ENCODE data around the gene MARK1. TPM values are rescaled to one million over a fixed set of nuclear protein-coding genes. Genes with fewer than 3 reads are reported as not detected.

MARK1 gene
- 10 to 100 TPM in 8 of 12 donors, 1 to 10 TPM in 3, not detected in 1; 7.8 to 15.8 (median 12.7) TPM for polyA plus RNA-seq (ENCODE audit: insufficient read length in 12 of 12)
- long read RNA-seq, donor 1, result 0 reads
- long read RNA-seq, donor 2, result 0 reads
- long read RNA-seq, donor 3, result 0 reads
- long read RNA-seq, donor 4, full-length matches to known transcripts, result 1 of 1 reads
- long read RNA-seq, donor 4, partial matches to known transcripts, result 0 of 1 reads
- long read RNA-seq, donor 4, other reads (novel, unspliced or antisense), result 0 of 1 reads
- long read RNA-seq, donor 5, partial matches to known transcripts, result 7 of 7 reads
- long read RNA-seq, donor 5, other reads (novel, unspliced or antisense), result 0 of 7 reads
- long read RNA-seq, donor 6, partial matches to known transcripts, result 0 of 2 reads
- long read RNA-seq, donor 6, other reads (novel, unspliced or antisense), result 0 of 2 reads
- long read RNA-seq, donor 7, result 0 reads
- long read RNA-seq, donor 8, full-length matches to known transcripts, result 4 of 4 reads
- long read RNA-seq, donor 8, partial matches to known transcripts, result 0 of 4 reads
- long read RNA-seq, donor 8, other reads (novel, unspliced or antisense), result 0 of 4 reads
- long read RNA-seq, donor 9, result 0 reads
- long read RNA-seq, donor 10, result 0 reads
- long read RNA-seq, donor 11, result 0 reads

DNA sequence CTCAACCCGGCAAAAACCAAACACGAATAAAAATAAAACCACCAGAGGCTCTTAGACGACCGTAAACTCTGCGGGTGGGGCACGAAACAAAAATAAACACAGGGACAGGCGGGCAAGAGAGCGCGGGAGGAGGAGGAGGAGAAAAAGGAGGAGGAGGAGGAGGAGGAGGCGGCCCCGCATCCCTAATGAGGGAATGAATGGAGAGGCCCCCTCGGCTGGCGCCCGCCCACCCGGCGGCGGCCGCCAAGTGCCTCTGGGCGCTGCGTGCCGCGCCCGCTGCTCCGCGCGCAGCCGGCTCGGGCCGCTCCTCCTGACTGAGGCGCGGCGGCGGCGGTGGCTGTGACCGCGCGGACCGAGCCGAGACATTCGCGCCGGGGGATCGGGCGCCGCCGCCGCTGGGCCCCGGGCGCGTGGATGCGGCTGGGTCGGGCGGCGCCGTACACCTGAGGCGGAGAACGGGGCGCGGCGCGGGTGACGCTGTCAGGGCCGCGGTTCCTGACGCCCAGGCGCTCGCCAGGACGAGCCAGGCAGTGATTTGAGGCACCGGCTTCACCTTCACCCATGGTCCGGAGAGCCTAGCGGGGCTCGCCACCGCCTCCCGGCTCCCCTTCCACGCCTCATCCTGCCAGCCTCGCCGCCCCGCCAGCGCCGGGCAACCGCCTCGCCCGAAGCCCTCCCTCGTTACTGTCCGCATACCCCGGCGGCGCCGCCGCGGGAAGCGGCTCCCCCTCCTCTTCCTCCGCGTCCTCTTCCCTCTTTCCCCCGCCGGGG is at the start of gene MARK1:
Gene MARK1 (plus strand): TSS at position 229 of the 771 bp plus-strand sequence. CDS start 687 bp downstream, outside the sequence.
- peak; percentile 71 for DNase-seq

DNA sequence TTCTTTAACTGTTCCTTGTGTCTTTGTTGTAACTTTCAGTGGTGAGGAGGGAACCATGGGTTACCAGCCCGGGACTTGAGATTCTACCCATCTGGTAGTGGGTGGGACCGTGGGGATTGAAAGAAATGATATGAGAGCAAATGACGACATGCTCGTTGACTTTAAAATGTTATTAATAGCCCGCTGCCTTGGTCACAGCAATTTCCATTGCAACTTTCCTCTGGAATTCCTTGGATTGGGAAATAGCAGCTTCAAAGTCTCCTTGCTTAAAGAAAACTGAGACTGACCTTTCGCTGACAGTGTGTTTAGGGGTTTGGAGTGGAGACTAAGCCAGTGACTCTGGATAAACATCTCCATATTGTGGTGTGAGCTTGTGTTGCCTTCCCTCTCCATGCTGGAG is 44.2 kb upstream of the MARK1 start:
- DNase-seq, result peak; percentile 76

GRCh38 chr1:220484135-220484534 is 43.8 kb upstream of the MARK1 start:
- DNase-seq, result peak; percentile 28

DNA sequence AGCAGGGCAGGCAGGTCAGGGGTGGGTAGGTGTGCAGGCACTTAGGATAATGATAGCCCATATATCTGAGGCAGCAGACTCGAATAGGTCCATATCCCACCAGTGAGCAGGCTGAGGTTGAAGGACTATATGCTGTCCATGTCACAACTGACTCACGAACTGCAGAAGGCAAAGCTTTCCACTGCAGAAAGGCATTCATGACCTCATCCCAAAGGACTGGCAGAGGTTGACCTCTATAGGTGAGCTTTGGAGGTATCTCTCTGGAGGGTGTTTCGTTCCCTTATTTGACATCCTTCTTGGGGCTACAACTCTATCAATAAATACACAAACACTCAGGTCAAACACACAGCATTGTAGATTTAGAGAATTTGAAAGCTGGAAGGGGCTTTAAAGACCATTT is 42.8 kb upstream of the MARK1 start:
- DNase-seq, result no peak

DNA sequence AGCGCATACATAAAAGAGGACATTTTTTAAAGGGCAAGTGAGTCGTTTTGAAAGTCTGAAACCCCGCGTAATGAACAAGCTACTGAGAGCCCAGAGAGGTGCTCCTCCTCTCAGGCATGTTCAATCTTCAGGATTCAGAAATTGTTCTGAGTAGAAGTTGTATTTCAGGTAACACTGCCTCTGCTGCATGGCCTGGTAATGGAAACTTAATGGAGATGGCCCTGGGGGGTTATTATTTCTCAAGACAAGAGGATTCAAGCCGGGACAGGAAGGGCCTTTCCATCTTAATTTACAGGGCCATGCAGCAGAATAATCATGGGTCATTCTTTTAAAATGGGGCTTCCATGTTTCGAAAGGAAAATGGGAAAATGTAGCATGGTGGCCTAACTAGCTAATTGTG is 42.1 kb upstream of the MARK1 start:
- DNase-seq, result no peak

GRCh38 chr1:220487297-220487820 is 40.6 kb upstream of the MARK1 start:
- DNase-seq, result no peak

- no peak for DNase-seq
Measured at GRCh38 chr1:220491891-220492290, 36.0 kb upstream of the MARK1 start.

DNA sequence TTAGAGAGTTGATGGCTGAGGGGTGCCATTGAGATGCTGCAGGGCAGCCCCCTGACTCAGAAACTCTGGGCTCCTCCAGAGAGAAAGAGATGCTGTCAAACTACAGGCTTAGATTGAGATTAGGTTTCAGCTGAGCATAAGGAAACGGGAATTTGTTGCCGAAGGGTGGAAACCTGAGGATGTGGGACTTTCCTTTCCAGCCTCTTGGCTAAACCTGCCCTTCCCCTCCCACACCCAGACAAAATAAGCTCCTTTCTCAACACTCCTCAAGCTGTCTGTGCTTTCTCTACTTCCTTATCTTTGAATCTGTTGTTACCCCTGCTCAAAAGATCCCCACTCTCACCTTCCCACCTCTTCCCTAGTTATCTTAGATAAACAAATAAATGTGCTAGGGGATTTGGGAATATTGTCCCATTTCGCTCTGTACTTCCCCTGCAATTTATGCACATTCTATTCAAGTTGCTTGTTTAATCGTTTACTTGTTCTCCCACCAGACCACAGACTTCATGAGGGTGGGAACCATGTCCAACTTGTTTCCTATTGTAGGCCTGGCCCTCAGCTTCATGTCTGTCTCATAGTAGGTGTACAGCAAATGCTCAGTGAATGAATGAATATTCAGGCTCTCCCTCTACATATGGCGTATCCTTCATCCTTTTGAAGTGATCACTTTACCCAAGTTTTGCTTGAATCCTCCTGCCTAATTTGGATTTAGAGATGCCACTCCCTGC is 30.6 kb upstream of the MARK1 start:
- DNase-seq, result no peak

DNA sequence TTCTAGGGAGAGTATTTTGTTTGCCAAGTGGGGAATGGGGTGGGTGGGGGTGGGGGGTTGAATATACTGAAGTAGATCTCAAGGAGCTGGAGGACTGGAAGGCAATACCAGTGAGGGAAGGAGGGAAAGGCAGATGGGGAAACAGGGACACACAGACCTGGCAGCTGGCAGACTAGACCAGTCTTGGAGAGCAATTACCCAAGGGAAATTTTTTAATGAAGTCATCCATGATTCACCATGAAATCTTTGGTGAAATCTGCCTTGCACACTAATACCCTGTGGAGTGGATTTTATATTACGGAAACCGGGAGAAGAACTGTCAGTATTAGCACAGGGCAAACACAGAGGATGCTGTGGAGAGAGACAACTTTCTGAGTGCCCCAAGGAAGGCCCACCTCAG is 29.7 kb upstream of the MARK1 start:
- DNase-seq, result no peak

DNA sequence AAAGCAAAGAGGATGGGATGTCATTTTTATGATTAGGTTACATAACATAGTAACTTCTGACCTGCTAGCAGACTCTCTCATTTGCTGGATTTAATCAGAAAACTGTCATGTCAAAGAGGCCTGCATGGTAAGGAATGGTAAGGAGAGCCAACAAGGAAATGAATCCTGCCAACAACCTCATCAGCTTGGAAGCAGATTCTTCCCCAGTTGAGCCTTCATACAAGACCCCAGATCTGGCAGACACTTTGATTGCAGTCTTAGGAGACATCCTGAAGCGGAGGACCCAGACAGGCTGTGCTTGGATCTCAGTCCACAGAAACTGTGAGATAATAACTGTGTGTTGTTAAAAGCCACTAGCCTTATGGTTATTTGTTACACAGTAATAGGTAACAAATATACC is 27.6 kb upstream of the MARK1 start:
- no peak for DNase-seq

DNA sequence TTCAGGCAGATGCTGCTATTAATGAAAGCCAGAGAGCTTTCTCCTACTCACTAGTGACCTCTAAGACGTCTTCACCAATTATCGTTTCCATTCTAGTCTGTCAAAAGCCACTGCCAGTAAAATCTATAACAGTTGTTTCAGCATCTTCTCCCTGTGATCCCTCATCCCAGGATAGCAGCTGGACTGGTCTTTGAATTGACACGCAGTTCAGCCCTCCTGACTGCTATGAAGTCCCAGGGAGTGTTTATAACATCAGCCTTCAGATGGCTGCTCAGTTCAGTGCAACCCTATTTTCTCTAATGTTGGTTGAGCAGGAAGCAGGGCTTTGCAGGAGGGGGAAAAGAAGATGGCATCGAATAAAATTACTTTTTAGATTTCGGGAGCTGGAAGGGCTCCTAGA is 23.6 kb upstream of the MARK1 start:
- DNase-seq, result no peak

DNA sequence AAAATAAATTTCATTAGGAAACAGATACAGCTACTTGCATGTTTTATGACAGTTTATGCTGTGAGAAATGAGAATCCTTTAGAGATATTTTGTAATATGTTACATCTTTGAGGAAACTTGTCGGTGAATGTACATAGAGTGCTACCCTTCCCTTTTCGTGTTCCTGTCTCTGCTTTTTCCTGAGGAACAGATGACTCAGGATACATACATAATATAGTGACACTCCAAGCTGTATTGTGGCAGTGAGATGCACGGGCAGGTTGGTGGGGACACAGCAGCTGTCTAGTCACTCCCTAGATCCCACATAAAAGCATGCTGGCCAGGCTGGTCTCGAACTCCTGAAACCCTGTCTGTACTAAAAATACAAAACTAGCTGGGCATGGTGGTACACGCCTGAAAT is 20.9 kb upstream of the MARK1 start:
- no peak for DNase-seq

GRCh38 chr1:220511179-220511578 is 16.8 kb upstream of the MARK1 start:
- no peak for DNase-seq

DNA sequence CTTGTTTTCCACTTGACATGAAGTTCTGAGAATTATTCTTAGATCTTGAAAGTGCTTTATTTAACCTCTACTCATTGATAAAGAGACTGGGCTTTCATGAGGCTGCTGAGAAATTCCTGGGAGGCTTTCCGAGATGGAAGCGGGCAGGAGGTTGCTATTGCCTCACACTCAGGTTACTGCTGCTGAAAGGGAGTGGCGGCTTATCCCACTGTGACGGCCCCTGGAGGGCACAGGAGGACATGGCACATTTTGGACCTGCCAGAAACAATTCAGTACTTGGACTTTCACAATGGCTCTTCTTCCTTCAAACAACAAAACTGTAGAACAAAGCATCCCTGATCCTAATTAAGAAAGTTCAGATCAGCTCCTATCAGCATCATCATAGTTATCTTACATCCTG is 16.2 kb upstream of the MARK1 start:
- no peak for DNase-seq

DNA sequence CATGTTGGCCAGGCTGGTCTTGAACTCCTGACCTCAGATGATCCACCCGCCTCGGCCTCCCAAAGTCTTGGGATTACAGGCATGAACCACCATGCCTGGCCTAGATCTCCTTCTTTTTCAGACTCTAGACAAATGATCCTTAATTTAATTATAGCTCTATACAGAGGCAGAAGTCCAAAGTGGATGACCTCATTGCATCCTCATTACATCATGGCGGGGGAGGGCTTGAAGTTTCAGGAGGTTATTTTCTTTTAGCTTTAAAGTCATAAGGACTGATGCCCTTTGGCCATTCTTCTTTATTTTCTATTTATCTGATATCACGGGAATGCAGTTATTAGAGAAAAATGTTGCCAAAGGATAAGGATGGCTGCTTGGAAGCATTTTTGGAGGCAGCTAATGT is 14.1 kb upstream of the MARK1 start:
- DNase-seq, result no peak

- no peak for DNase-seq
Measured at GRCh38 chr1:220514256-220514655, 13.7 kb upstream of the MARK1 start.

DNA sequence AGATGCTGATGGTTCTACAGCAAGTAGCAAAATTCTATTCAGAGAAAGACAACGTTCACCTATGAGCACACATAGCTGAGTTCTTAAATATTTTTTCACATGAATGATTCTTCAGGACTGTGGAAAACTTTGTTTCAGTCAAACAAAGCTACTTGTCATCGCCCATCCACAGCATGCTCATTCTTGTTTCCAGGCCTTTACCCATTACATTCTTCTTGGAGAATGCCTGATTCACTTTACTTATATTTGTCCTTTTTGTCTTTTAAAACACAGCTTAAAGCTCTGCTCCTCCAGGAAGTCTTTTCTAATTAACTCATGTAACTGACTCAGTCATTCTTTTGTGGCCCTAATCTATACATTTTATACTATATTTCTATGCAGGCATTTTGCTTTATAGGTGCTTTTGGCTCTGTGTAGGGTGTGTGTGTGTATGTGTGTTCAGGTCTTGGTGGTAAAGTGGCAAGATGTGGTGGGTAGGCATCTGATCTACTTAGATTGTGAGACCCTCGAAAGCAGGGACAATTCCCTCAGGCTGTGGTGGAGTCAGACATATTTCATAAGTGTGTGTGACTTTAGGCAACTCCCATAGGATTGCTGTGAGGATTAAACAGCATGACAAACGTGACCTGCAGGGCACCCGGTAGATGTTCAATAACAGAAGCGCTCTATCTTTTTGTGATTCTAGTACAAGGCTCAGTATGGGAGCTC is 11.8 kb upstream of the MARK1 start:
- DNase-seq, result no peak

GRCh38 chr1:220516722-220517042 is 11.3 kb upstream of the MARK1 start:
- no peak for DNase-seq

DNA sequence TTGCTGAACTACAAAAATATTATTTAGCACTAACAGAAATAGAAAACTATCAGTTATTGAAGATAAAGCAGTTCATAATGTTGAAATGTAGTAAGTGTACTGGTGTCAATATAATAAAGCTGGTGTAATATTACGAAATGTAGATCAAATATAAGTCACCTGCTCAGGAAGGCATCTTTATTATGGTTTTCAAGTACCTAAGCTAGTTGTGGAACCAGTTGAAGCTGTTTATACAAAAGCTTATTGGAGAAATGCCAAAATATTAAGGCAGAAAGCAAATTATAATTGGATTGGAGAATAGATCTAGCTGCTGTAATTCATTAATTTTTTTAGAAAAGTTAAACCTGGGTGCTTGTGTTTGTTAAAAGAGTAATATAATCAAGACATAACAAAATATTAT is 6.2 kb upstream of the MARK1 start:
- DNase-seq, result no peak

GRCh38 chr1:220526294-220526693 is 1.6 kb upstream of the MARK1 start:
- DNase-seq, result no peak

DNA sequence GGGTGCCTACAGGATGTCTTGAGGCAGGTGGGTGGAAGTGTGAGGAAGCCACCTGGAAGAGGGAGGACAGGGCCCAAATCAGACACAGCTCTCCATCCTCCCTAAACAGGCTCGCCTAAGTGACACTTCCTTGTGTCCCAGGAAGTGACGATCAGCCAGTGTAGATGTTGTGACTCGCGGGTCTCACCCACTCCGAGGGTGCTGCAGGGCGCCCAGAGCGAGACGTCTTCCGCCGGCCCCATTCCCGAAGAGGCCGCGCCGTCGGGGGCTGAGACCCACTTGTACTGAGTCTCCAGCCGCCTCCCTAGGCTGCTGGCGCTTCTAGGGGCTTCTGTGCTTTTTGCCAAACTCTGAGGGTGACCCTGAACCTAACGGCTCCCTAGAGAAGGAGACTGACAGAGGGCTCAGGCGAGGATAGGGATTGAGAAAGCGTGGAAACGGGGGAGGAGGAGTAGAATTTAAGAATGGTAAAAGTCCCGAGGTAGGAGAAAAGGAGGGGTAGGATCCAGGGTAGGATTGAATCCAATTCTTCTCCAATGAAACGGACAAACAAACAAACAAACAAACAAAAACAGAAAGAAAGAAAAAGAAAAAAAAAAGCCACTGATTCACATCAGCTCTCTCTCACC is 543 bp upstream of the MARK1 start:
- DNase-seq, result peak; percentile 52
